Testis (tissue), 2 donors: ENCODE results near the gene LRRK1.

ENCODE experiments used
- CTCF ChIP-seq, 3 experiments: fragments of 450-650 bp in 2 of 3; fragments of 200-600 bp in 1 of 3; sonication (generic) in 1 of 3; IDR thresholded peaks; one replicate each; pipeline ENCODE4 v1.5.1; 2016 to 2019; ENCODE audit warnings: antibody characterized with exemption in 3 of 3, mild to moderate bottlenecking in 2 of 3, moderate library complexity in 1 of 3
- POLR2A ChIP-seq: fragments of 450-650 bp; IDR thresholded peaks from one replicate; pipeline ENCODE4 v1.6.1; 2017; ENCODE audit warnings: antibody characterized with exemption, mild to moderate bottlenecking, moderate library complexity

GRCh38 chr15:101012326-101013200 lies 93.4 kb downstream of the LRRK1 start:
- no peak for TF ChIP-seq CTCF (IDR thresholded peaks at IDR 0.05)
- no peak for TF ChIP-seq POLR2A
